ENCODE data around the gene PAM.
"Not testable (repeated sequence)": the region's sequence is repeated elsewhere in the genome, so short reads cannot be mapped to it uniquely, and the experiment has no call there.

The PAM gene

GRCh38 chr5:102895234-102895633 lies 140.1 kb downstream of the PAM start:
- H3K36me3 ChIP-seq (ENCODE audit: control insufficient read depth in 2 of 2, insufficient read depth in 2 of 2, low read length in 2 of 2), result no peaks in the 10 kb centered on the region
- H3K27ac ChIP-seq (ENCODE audit: low read length), result no peak overlapping the region
- no peaks in the 10 kb centered on the region for H3K4me1 ChIP-seq (ENCODE audit: control insufficient read depth, insufficient read depth, low read length)
- no peaks in the 10 kb centered on the region for H3K9me3 ChIP-seq (ENCODE audit: control insufficient read depth in 2 of 2, low read length in 2 of 2)
- no peak overlapping the region for H3K4me3 ChIP-seq (ENCODE audit: low read length in 2 of 2)
- H3K9ac ChIP-seq (ENCODE audit: low read length in 2 of 2), result no peak overlapping the region
- H3K27me3 ChIP-seq (ENCODE audit: control insufficient read depth in 1 of 2, insufficient read depth in 2 of 2, low read length in 2 of 2), result no peaks in the 10 kb centered on the region

GRCh38 chr5:102895976-102896375 lies 140.9 kb downstream of the PAM start:
- Histone ChIP-seq H3K9me3 (ENCODE audit: control insufficient read depth in 2 of 2, low read length in 2 of 2) (no peaks in the 10 kb centered on the region), H3K36me3 (ENCODE audit: control insufficient read depth in 2 of 2, insufficient read depth in 2 of 2, low read length in 2 of 2) (no peaks in the 10 kb centered on the region), H3K27ac (ENCODE audit: low read length) (no peak overlapping the region), H3K27me3 (ENCODE audit: control insufficient read depth in 1 of 2, insufficient read depth in 2 of 2, low read length in 2 of 2) (no peaks in the 10 kb centered on the region), H3K4me1 (ENCODE audit: control insufficient read depth, insufficient read depth, low read length) (no peaks in the 10 kb centered on the region), H3K4me3 (ENCODE audit: low read length in 2 of 2) (no peak overlapping the region), H3K9ac (ENCODE audit: low read length in 2 of 2) (no peak overlapping the region)

DNA sequence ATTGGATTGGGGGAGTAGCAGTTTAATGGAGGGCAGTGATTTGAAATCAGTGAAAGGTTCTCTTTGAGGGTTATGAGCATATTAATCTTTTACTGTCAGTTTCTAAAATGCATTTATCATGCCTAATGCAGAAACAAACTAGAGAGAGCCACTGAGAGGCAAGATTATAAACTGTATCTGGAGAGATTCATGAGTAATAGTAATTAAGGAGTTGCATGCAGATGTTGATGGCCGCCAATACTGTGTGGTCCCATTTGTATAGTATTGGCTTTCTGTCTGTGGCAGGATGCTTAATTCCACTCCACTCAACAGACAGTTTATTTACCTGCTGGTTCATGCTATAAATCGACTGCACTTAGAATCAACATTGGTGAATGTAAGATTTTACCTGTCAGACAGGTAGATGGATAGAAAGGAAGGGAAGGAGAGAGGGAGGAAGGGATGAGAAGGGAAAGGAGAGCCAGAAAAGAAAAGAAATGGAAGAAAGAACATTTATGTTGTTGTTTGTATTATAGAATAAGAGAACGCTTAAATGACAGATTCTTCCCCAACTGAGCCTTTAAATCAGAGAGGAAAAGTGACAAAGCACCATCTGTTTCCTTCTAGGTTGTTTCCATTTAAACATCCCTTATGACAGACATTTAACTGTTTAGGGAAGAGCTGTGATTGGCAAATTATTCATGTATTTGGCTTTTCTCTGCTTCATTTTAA lies 146.5 kb downstream of the PAM start:
- no peaks in the 10 kb centered on the region for H3K27me3 ChIP-seq (ENCODE audit: control insufficient read depth in 1 of 2, insufficient read depth in 2 of 2, low read length in 2 of 2)
- H3K9me3 ChIP-seq (ENCODE audit: control insufficient read depth in 2 of 2, low read length in 2 of 2), result no peaks in the 10 kb centered on the region
- H3K4me1 ChIP-seq (ENCODE audit: control insufficient read depth, insufficient read depth, low read length), result no peaks in the 10 kb centered on the region
- H3K4me3 ChIP-seq (ENCODE audit: low read length in 2 of 2), result no peak overlapping the region
- no peaks in the 10 kb centered on the region for H3K36me3 ChIP-seq (ENCODE audit: control insufficient read depth in 2 of 2, insufficient read depth in 2 of 2, low read length in 2 of 2)
- no peak overlapping the region for H3K9ac ChIP-seq (ENCODE audit: low read length in 2 of 2)
- no peak overlapping the region for H3K27ac ChIP-seq (ENCODE audit: low read length)

- Histone ChIP-seq H3K27ac (ENCODE audit: low read length) (no peak overlapping the region), H3K4me3 (ENCODE audit: low read length in 2 of 2) (no peak overlapping the region), H3K9me3 (ENCODE audit: control insufficient read depth in 2 of 2, low read length in 2 of 2) (no peaks in the 10 kb centered on the region), H3K27me3 (ENCODE audit: control insufficient read depth in 1 of 2, insufficient read depth in 2 of 2, low read length in 2 of 2) (no peaks in the 10 kb centered on the region), H3K4me1 (ENCODE audit: control insufficient read depth, insufficient read depth, low read length) (no peaks in the 10 kb centered on the region), H3K36me3 (ENCODE audit: control insufficient read depth in 2 of 2, insufficient read depth in 2 of 2, low read length in 2 of 2) (no peaks in the 10 kb centered on the region), H3K9ac (ENCODE audit: low read length in 2 of 2) (no peak overlapping the region)
These were observed 147.0 kb downstream of the PAM start for GRCh38 chr5:102902135-102902448.

DNA sequence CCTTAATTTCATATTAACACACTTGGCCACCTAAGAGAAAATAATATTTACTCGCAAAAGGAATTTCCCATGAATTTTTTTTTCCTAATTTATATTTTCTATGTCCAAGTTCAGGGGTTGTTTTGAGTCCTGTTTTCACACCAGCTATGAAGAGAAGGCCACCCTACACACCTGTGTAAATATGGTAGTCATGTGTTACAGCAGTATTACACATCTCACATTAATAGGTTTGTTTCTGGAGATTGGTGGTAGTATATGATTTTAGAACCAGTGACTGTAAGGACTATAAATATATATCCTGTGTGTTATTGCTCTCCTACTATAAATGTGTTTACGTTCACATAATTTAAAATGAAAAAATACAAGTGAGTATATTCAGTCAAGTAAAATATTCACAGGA lies 147.5 kb downstream of the PAM start:
- H3K27me3 ChIP-seq (ENCODE audit: control insufficient read depth in 1 of 2, insufficient read depth in 2 of 2, low read length in 2 of 2), result no peaks in the 10 kb centered on the region
- H3K4me1 ChIP-seq (ENCODE audit: control insufficient read depth, insufficient read depth, low read length), result no peaks in the 10 kb centered on the region
- no peak overlapping the region for H3K27ac ChIP-seq (ENCODE audit: low read length)
- no peaks in the 10 kb centered on the region for H3K36me3 ChIP-seq (ENCODE audit: control insufficient read depth in 2 of 2, insufficient read depth in 2 of 2, low read length in 2 of 2)
- H3K4me3 ChIP-seq (ENCODE audit: low read length in 2 of 2), result no peak overlapping the region
- H3K9me3 ChIP-seq (ENCODE audit: control insufficient read depth in 2 of 2, low read length in 2 of 2), result no peaks in the 10 kb centered on the region
- H3K9ac ChIP-seq (ENCODE audit: low read length in 2 of 2), result no peak overlapping the region

- Histone ChIP-seq H3K4me1 (ENCODE audit: control insufficient read depth, insufficient read depth, low read length) (no peaks in the 10 kb centered on the region), H3K9ac (ENCODE audit: low read length in 2 of 2) (no peak overlapping the region), H3K27ac (ENCODE audit: low read length) (no peak overlapping the region), H3K9me3 (ENCODE audit: control insufficient read depth in 2 of 2, low read length in 2 of 2) (no peaks in the 10 kb centered on the region), H3K36me3 (ENCODE audit: control insufficient read depth in 2 of 2, insufficient read depth in 2 of 2, low read length in 2 of 2) (no peaks in the 10 kb centered on the region), H3K27me3 (ENCODE audit: control insufficient read depth in 1 of 2, insufficient read depth in 2 of 2, low read length in 2 of 2) (no peaks in the 10 kb centered on the region), H3K4me3 (ENCODE audit: low read length in 2 of 2) (no peak overlapping the region)
These were observed 148.2 kb downstream of the PAM start for GRCh38 chr5:102903074-102903871.

GRCh38 chr5:102905056-102905455 lies 150.0 kb downstream of the PAM start:
- no peak overlapping the region for H3K27ac ChIP-seq (ENCODE audit: low read length)
- H3K9ac ChIP-seq (ENCODE audit: low read length in 2 of 2), result no peak overlapping the region
- no peaks in the 10 kb centered on the region for H3K4me1 ChIP-seq (ENCODE audit: control insufficient read depth, insufficient read depth, low read length)
- H3K9me3 ChIP-seq (ENCODE audit: control insufficient read depth in 2 of 2, low read length in 2 of 2), result no peaks in the 10 kb centered on the region
- no peak overlapping the region for H3K4me3 ChIP-seq (ENCODE audit: low read length in 2 of 2)
- no peaks in the 10 kb centered on the region for H3K27me3 ChIP-seq (ENCODE audit: control insufficient read depth in 1 of 2, insufficient read depth in 2 of 2, low read length in 2 of 2)
- H3K36me3 ChIP-seq (ENCODE audit: control insufficient read depth in 2 of 2, insufficient read depth in 2 of 2, low read length in 2 of 2), result no peaks in the 10 kb centered on the region

GRCh38 chr5:102907099-102907498 lies 152.0 kb downstream of the PAM start:
- H3K36me3 ChIP-seq (ENCODE audit: control insufficient read depth in 2 of 2, insufficient read depth in 2 of 2, low read length in 2 of 2); H3K9me3 ChIP-seq (ENCODE audit: control insufficient read depth in 2 of 2, low read length in 2 of 2); H3K27ac ChIP-seq (ENCODE audit: low read length); H3K4me3 ChIP-seq (ENCODE audit: low read length in 2 of 2); H3K9ac ChIP-seq (ENCODE audit: low read length in 2 of 2); H3K27me3 ChIP-seq (ENCODE audit: control insufficient read depth in 1 of 2, insufficient read depth in 2 of 2, low read length in 2 of 2): not testable (repeated sequence)
- H3K4me1 ChIP-seq (ENCODE audit: control insufficient read depth, insufficient read depth, low read length), result peaks cover 12% of the 10 kb centered on the region

- H3K27ac ChIP-seq (ENCODE audit: low read length), result no peak overlapping the region
These were observed 155.4 kb downstream of the PAM start for GRCh38 chr5:102910240-102911226.

DNA sequence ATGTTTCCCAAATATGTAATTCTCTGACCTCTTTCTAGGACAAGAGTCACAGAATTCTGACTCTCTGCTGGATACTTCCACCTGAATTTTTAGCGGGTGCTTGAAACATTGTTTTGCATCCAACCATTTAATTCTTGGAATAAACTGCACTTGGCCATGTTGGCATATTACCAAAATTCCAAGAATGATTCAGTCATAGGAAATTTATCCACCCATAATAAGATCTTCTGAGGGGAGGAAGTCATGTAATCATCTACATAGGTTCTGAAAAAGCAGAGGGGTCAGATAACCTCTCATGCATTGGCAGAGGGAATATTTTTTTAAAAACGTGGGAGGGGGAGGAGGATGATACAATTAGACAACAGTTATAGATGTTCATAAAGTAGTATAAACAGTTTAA lies 156.9 kb downstream of the PAM start:
- H3K27ac ChIP-seq (ENCODE audit: low read length), result no peak overlapping the region
- H3K4me3 ChIP-seq (ENCODE audit: low read length in 2 of 2), result no peak overlapping the region
- H3K27me3 ChIP-seq (ENCODE audit: control insufficient read depth in 1 of 2, insufficient read depth in 2 of 2, low read length in 2 of 2), result no peaks in the 10 kb centered on the region
- H3K9ac ChIP-seq (ENCODE audit: low read length in 2 of 2), result no peak overlapping the region
- H3K36me3 ChIP-seq (ENCODE audit: control insufficient read depth in 2 of 2, insufficient read depth in 2 of 2, low read length in 2 of 2), result no peaks in the 10 kb centered on the region
- no peaks in the 10 kb centered on the region for H3K9me3 ChIP-seq (ENCODE audit: control insufficient read depth in 2 of 2, low read length in 2 of 2)
- H3K4me1 ChIP-seq (ENCODE audit: control insufficient read depth, insufficient read depth, low read length), result peaks cover 15% of the 10 kb centered on the region

More at GRCh38 chr5:102910240-102911226, 155.4 kb downstream of the PAM start:
- Histone ChIP-seq H3K9ac (ENCODE audit: low read length in 2 of 2) (no peak overlapping the region), H3K36me3 (ENCODE audit: control insufficient read depth in 2 of 2, insufficient read depth in 2 of 2, low read length in 2 of 2) (no peaks in the 10 kb centered on the region), H3K4me1 (ENCODE audit: control insufficient read depth, insufficient read depth, low read length) (peaks cover 15% of the 10 kb centered on the region), H3K27me3 (ENCODE audit: control insufficient read depth in 1 of 2, insufficient read depth in 2 of 2, low read length in 2 of 2) (no peaks in the 10 kb centered on the region), H3K4me3 (ENCODE audit: low read length in 2 of 2) (no peak overlapping the region), H3K9me3 (ENCODE audit: control insufficient read depth in 2 of 2, low read length in 2 of 2) (no peaks in the 10 kb centered on the region)
